Activated B cell treated with CpG ODN at 0.5 μM for 24 hours (primary cell): ENCODE measurements around the gene ACVRL1. TPM values are rescaled to one million over a fixed set of nuclear protein-coding genes. Genes with fewer than 3 reads are reported as not detected.

Experiments
- ATAC-seq: fragments of 200-7000 bp; cut with Tn5 transposase; one replicate; pipeline ENCODE4 v1.10.0; 2021; ENCODE audit warnings: low read depth, mild to moderate bottlenecking, moderate library complexity
- CTCF ChIA-PET: fragments of 350-600 bp; sonication (Branson Sonifier 250); formaldehyde crosslinking; loops from one replicate; lab custom pipeline; 2021; ENCODE audit warnings: antibody characterized with exemption; lab: Charles Lee
- POLR2A ChIA-PET: fragments of 350-600 bp; sonication (Branson Sonifier 250); formaldehyde crosslinking; loops from one replicate; lab custom pipeline; 2021; ENCODE audit warnings: antibody characterized with exemption; lab: Charles Lee
- DNase-seq: peaks from one replicate; pipeline ENCODE4 v3.0.0; 2022
- H3K27ac Mint-ChIP-seq: one replicate; pipeline ENCODE4 v1.8.0; 2020; ENCODE audit warnings: mixed read lengths
- H3K27me3 Mint-ChIP-seq: one replicate; pipeline ENCODE4 v1.8.0; 2021; ENCODE audit warnings: mixed read lengths
- H3K36me3 Mint-ChIP-seq: one replicate; pipeline ENCODE4 v1.8.0; 2021; ENCODE audit warnings: low read depth, mixed read lengths
- H3K4me1 Mint-ChIP-seq: one replicate; pipeline ENCODE4 v1.8.0; 2021; ENCODE audit warnings: mixed read lengths
- H3K4me3 Mint-ChIP-seq: one replicate; pipeline ENCODE4 v1.8.0; 2020; ENCODE audit warnings: mild to moderate bottlenecking, mixed read lengths
- H3K9me3 Mint-ChIP-seq: one replicate; pipeline ENCODE4 v1.8.0; 2020; ENCODE audit warnings: mixed read lengths
- CTCF ChIP-seq: fragments of 200-600 bp; IDR thresholded peaks from one replicate; pipeline ENCODE4 v1.8.0; 2022; ENCODE audit warnings: antibody characterized with exemption, mild to moderate bottlenecking
- intact Hi-C: fragments of 100-400 bp; cut with micrococcal nuclease; formaldehyde crosslinking; loops from one replicate; pipeline ENCODE4 v1.15.1; 2024
- total RNA-seq: library from RNA; stranded (reverse); gene quantifications from 2 replicates; pipeline ENCODE4 v1.2.3, GENCODE V29; 2022

Gene ACVRL1
- total RNA-seq, 1 donor from 2014 or later = not detected

- intact Hi-C loops = no loop called here
- H3K4me1 Mint-ChIP-seq = no peaks in the 10 kb centered on the region
- ChIA-PET POLR2A (no interaction called here), CTCF (no interaction called here)
- TF ChIP-seq CTCF = no peak
- H3K4me3 Mint-ChIP-seq = no peak overlapping the region
- peaks cover 26% of the 10 kb centered on the region for H3K27me3 Mint-ChIP-seq
- DNase-seq (no peak), ATAC-seq (no peak)
- H3K9me3 Mint-ChIP-seq = no peaks in the 10 kb centered on the region
- no peaks in the 10 kb centered on the region for H3K36me3 Mint-ChIP-seq
- H3K27ac Mint-ChIP-seq = no peak overlapping the region
Measured at GRCh38 chr12:51907856-51908425, 637 bp downstream of the ACVRL1 start.

GRCh38 chr12:51908876-51909592, 1.7 kb downstream of the ACVRL1 start:
- H3K27ac Mint-ChIP-seq = no peak overlapping the region
- DNase-seq (no peak), ATAC-seq (no peak)
- no peak overlapping the region for H3K4me3 Mint-ChIP-seq
- TF ChIP-seq CTCF = no peak
- peaks cover 26% of the 10 kb centered on the region for H3K27me3 Mint-ChIP-seq
- H3K4me1 Mint-ChIP-seq = no peaks in the 10 kb centered on the region
- intact Hi-C loops = no loop called here
- H3K36me3 Mint-ChIP-seq = no peaks in the 10 kb centered on the region
- CTCF ChIA-PET = no interaction called here
- H3K9me3 Mint-ChIP-seq = no peaks in the 10 kb centered on the region
- POLR2A ChIA-PET = no interaction called here

GRCh38 chr12:51910168-51910567, 2.9 kb downstream of the ACVRL1 start:
- ATAC-seq (no peak), DNase-seq (no peak)
- Mint-ChIP-seq H3K4me1 (no peaks in the 10 kb centered on the region), H3K9me3 (no peaks in the 10 kb centered on the region), H3K27ac (no peak overlapping the region), H3K36me3 (no peaks in the 10 kb centered on the region), H3K4me3 (no peak overlapping the region), H3K27me3 (peaks cover 26% of the 10 kb centered on the region)
- intact Hi-C loops = no loop called here
- no peak for TF ChIP-seq CTCF
- CTCF ChIA-PET = no interaction called here
- POLR2A ChIA-PET = no interaction called here

GRCh38 chr12:51910691-51911090, 3.4 kb downstream of the ACVRL1 start:
- no peak for TF ChIP-seq CTCF
- Mint-ChIP-seq H3K27ac (no peak overlapping the region), H3K27me3 (peaks cover 26% of the 10 kb centered on the region), H3K4me1 (no peaks in the 10 kb centered on the region), H3K4me3 (no peak overlapping the region), H3K9me3 (no peaks in the 10 kb centered on the region), H3K36me3 (no peaks in the 10 kb centered on the region)
- POLR2A ChIA-PET = no interaction called here
- intact Hi-C loops = no loop called here
- CTCF ChIA-PET = no interaction called here
- ATAC-seq (no peak), DNase-seq (no peak)

- intact Hi-C loops = no loop called here
- Mint-ChIP-seq H3K36me3 (no peaks in the 10 kb centered on the region), H3K4me1 (no peaks in the 10 kb centered on the region), H3K9me3 (no peaks in the 10 kb centered on the region), H3K27ac (no peak overlapping the region), H3K27me3 (peaks cover 22% of the 10 kb centered on the region), H3K4me3 (no peak overlapping the region)
- POLR2A ChIA-PET = no interaction called here
- no peak for TF ChIP-seq CTCF
- no peak for ATAC-seq
- CTCF ChIA-PET = no interaction called here
- DNase-seq = no peak
Measured at GRCh38 chr12:51911307-51911706, 4.0 kb downstream of the ACVRL1 start.
